HG02884 (cell line): ENCODE results near the gene TMEM141.
A peak's percentile ranks its signal among the peaks of the same experiment; 100 is the strongest.
"Not testable (repeated sequence)": the region's sequence is repeated elsewhere in the genome, so short reads cannot be mapped to it uniquely, and the experiment has no call there.

ENCODE experiments used
- ATAC-seq: cut with Tn5 transposase; IDR thresholded peaks from one replicate; pipeline ENCODE4 v1.9.1; 2021; ENCODE audit warnings: mild to moderate bottlenecking, moderate library complexity; ENCODE audit not compliant: unreplicated experiment

TMEM141 gene

GRCh38 chr9:136831002-136831719 is 40.0 kb downstream of the TMEM141 start:
- ATAC-seq, result no peak

GRCh38 chr9:136831720-136832104 is 40.6 kb downstream of the TMEM141 start:
- ATAC-seq, result no peak

- no peak for ATAC-seq
These were observed 41.4 kb downstream of the TMEM141 start for GRCh38 chr9:136832581-136832980.

- ATAC-seq, result not testable (repeated sequence)
These were observed 42.4 kb downstream of the TMEM141 start for GRCh38 chr9:136833381-136834048.

- no peak for ATAC-seq
These were observed 44.2 kb downstream of the TMEM141 start for GRCh38 chr9:136835162-136835931.

GRCh38 chr9:136835932-136836904 is 45.1 kb downstream of the TMEM141 start:
- ATAC-seq, result no peak

- ATAC-seq, result no peak
These were observed 46.2 kb downstream of the TMEM141 start for GRCh38 chr9:136837146-136837855.

GRCh38 chr9:136837856-136838277 is 46.7 kb downstream of the TMEM141 start:
- not testable (repeated sequence) for ATAC-seq

- ATAC-seq, result no peak
These were observed 47.4 kb downstream of the TMEM141 start for GRCh38 chr9:136838314-136839228.

- no peak for ATAC-seq
These were observed 48.3 kb downstream of the TMEM141 start for GRCh38 chr9:136839229-136840139.

- ATAC-seq, result no peak
These were observed 49.2 kb downstream of the TMEM141 start for GRCh38 chr9:136840140-136840876.

- ATAC-seq, result no peak
These were observed 49.9 kb downstream of the TMEM141 start for GRCh38 chr9:136840877-136841645.

GRCh38 chr9:136841646-136842379 is 50.7 kb downstream of the TMEM141 start:
- ATAC-seq, result not testable (repeated sequence)

GRCh38 chr9:136842380-136842948 is 51.3 kb downstream of the TMEM141 start, which contains the start of gene AJM1:
Gene AJM1 (plus strand): TSS chr9:136842478. CDS start chr9:136844415, 1,937 bp downstream.
- ATAC-seq, result peak; percentile 48
